K562 (cell line): ENCODE measurements around the gene CHKB. TPM values are rescaled to one million over a fixed set of nuclear protein-coding genes. Genes with fewer than 3 reads are reported as not detected.

Source experiments
- ATAC-seq: fragments of 200-7000 bp; cut with Tn5 transposase; 3 replicates; pipeline ENCODE4 v1.9.1; 2020; ENCODE audit warnings: moderate library complexity
- BruUV-seq: library from RNA; stranded (reverse); fragments of 400-500 nt; replicated peaks from 2 replicates; lab custom pipeline; 2021; lab: Mats Ljungman, UMichigan
- CTCF ChIA-PET: fragments of 300-600 bp; formaldehyde crosslinking; extraction: SDS; loops from one replicate; lab custom pipeline; 2021; ENCODE audit warnings: low intra/inter-chr PET ratio; lab: Yijun Ruan, JAX
- POLR2A ChIA-PET: fragments of 300-600, 350-650 bp; sonication (Branson Sonifier 250); formaldehyde crosslinking; extraction: SDS; loops from one replicate; lab custom pipeline; 2021; ENCODE audit warnings: antibody characterized with exemption, inconsistent platforms; lab: Yijun Ruan, JAX
- DNase-seq, 4 experiments: peaks; one replicate each; pipeline versions ENCODE4 v3.0.0 to v3.0.0-alpha.2; 2011 to 2018; ENCODE audit warnings: low spot score in 3 of 4, mixed read lengths in 3 of 4; ENCODE audit errors: extremely low read depth in 1 of 4
- FAIRE-seq: peaks from 2 replicates; lab custom pipeline; 2011; peaks lifted over from hg19 to GRCh38; lab: Jason Lieb, UNC
- H2AFZ ChIP-seq: 2 replicates; pipeline ENCODE4 v1.6.0; 2011; ENCODE audit warnings: low read depth, low read length, control low read depth, inconsistent platforms
- H3K27ac ChIP-seq: fragments of 200-600 bp; 3 replicates; pipeline ENCODE4 v1.8.0; 2011; ENCODE audit warnings: low read depth, mild to moderate bottlenecking, control low read depth, inconsistent platforms, low read length, moderate library complexity, mixed read lengths; ENCODE audit errors: extremely low read depth
- H3K27me3 ChIP-seq, 2 experiments: fragments of 300-600 bp in 1 of 2; 2 replicates in 1 of 2; 3 replicates in 1 of 2; pipeline versions ENCODE4 v1.6.0 to v1.8.0; 2011; ENCODE audit warnings: inconsistent platforms in 2 of 2, low read length in 2 of 2, mild to moderate bottlenecking in 1 of 2, mixed read lengths in 1 of 2, moderate library complexity in 1 of 2; ENCODE audit not compliant: control insufficient read depth in 2 of 2, insufficient read depth in 2 of 2
- H3K36me3 ChIP-seq: fragments of 300-600 bp; 3 replicates; pipeline ENCODE4 v1.8.0; 2011; ENCODE audit warnings: mild to moderate bottlenecking, low read length, inconsistent platforms; ENCODE audit not compliant: control insufficient read depth, insufficient read depth
- H3K4me1 ChIP-seq, 2 experiments: fragments of 200-600 bp in 1 of 2; replicated peaks in 1 of 2; 2 replicates in 1 of 2; 3 replicates in 1 of 2; pipeline versions ENCODE4 v1.5.1 to v1.8.0; 2011; ENCODE audit warnings: inconsistent platforms in 2 of 2, low read length in 2 of 2, mild to moderate bottlenecking in 1 of 2, mixed read lengths in 1 of 2, moderate library complexity in 1 of 2; ENCODE audit not compliant: control insufficient read depth in 2 of 2, insufficient read depth in 2 of 2
- H3K4me2 ChIP-seq: 2 replicates; pipeline ENCODE4 v1.6.1; 2011; ENCODE audit warnings: low read length, control low read depth, inconsistent platforms, mixed read lengths; ENCODE audit not compliant: insufficient read depth
- H3K4me3 ChIP-seq: fragments of 200-600 bp; sonication (generic), shearing (Covaris generic); 2 replicates; pipeline ENCODE4 v1.5.1; 2016; ENCODE audit warnings: control low read depth, inconsistent platforms
- H3K79me2 ChIP-seq: fragments of 200-600 bp; 3 replicates; pipeline ENCODE4 v1.8.0; 2011; ENCODE audit warnings: low read length, inconsistent platforms; ENCODE audit not compliant: control insufficient read depth, insufficient read depth
- H3K9ac ChIP-seq, 2 experiments: 2 replicates each; pipeline versions ENCODE4 v1.6.0 to v1.6.1; 2011; ENCODE audit warnings: low read depth in 2 of 2, low read length in 2 of 2, control low read depth in 1 of 2, inconsistent platforms in 1 of 2, mild to moderate bottlenecking in 1 of 2, mixed read lengths in 1 of 2; ENCODE audit not compliant: insufficient read depth in 1 of 2
- H3K9me1 ChIP-seq: one replicate; pipeline ENCODE4 v1.6.0; 2011; ENCODE audit warnings: inconsistent platforms, mild to moderate bottlenecking, low read length, moderate library complexity; ENCODE audit not compliant: control insufficient read depth, insufficient read depth
- H3K9me3 ChIP-seq: replicated peaks from 2 replicates; pipeline ENCODE4 v1.5.1; 2011; ENCODE audit warnings: low read depth, low read length, inconsistent platforms; ENCODE audit not compliant: control insufficient read depth, insufficient read depth
- H4K20me1 ChIP-seq: replicated peaks from 2 replicates; pipeline ENCODE4 v1.6.1; 2011; ENCODE audit warnings: low read length, inconsistent platforms, mixed read lengths; ENCODE audit not compliant: control insufficient read depth, insufficient read depth
- CBX2 ChIP-seq: fragments of 200-600 bp; sonication (generic); IDR thresholded peaks from one replicate; pipeline ENCODE4 v1.6.1; 2012; ENCODE audit warnings: mild to moderate bottlenecking, low read length, inconsistent platforms; ENCODE audit not compliant: insufficient read depth, poor library complexity, severe bottlenecking
- COPS2 ChIP-seq: fragments of 450-650 bp; conservative IDR thresholded peaks from 2 replicates; pipeline ENCODE4 v1.6.1; 2016; ENCODE audit warnings: mild to moderate bottlenecking, moderate library complexity
- ETV6 ChIP-seq, 3 experiments: fragments of 150-350 bp in 1 of 3; sonication (generic) in 1 of 3; formaldehyde crosslinking in 1 of 3; IDR thresholded peaks; 2 replicates each; pipeline versions ENCODE4 v1.6.1 to v1.8.0; 2014 to 2022; ENCODE audit warnings: borderline replicate concordance in 2 of 3, low read depth in 2 of 3, antibody characterized with exemption in 1 of 3, low read length in 1 of 3, mild to moderate bottlenecking in 1 of 3, missing genetic modification reagents in 1 of 3
- SOX6 ChIP-seq: fragments of 450-650 bp; IDR thresholded peaks from 2 replicates; pipeline ENCODE4 v1.6.1; 2014; ENCODE audit warnings: mild to moderate bottlenecking
- TFAP4 ChIP-seq: sonication (generic); formaldehyde crosslinking; IDR thresholded peaks from 2 replicates; pipeline ENCODE4 v1.8.0; 2022; ENCODE audit warnings: missing genetic modification reagents, mild to moderate bottlenecking, moderate library complexity, borderline replicate concordance
- ZNF77 ChIP-seq: fragments of 250-450 bp; sonication (Bioruptor Pico); IDR thresholded peaks from 2 replicates; pipeline ENCODE4 v1.5.0; 2020
- WGBS: fragments of 100-300 bp; shearing (Covaris generic); methylation state at CpG from one replicate; pipeline ENCODE4 v1.1.6; 2016; ENCODE audit warnings: low coverage, mixed read lengths; ENCODE audit not compliant: insufficient coverage; ENCODE audit errors: missing lambda C conversion rate; 5-methylcytosine and 5-hydroxymethylcytosine counted together
- in situ Hi-C: fragments of 300-500 bp; cut with MboI; formaldehyde crosslinking; loops from 4 replicates; pipeline ENCODE4 v1.15.0; 2018; ENCODE audit warnings: inconsistent platforms, mixed read lengths
- intact Hi-C: fragments of 100-400 bp; cut with micrococcal nuclease; formaldehyde crosslinking; loops from 2 replicates; pipeline ENCODE4 v1.14.2; 2022
- polyA plus RNA-seq, 8 experiments: library from polyadenylated mRNA; depleted of rRNA in 4 of 8; stranded (reverse) in 5 of 8; unstranded in 3 of 8; fragments of >200 nt; fragmentation: Nextera tagmentation in 2 of 8; fragmentation: Illumina TruSeq in 1 of 8; extraction: Ambion mirVana in 2 of 8; extraction: Trizol in 1 of 8; gene quantifications; 2 replicates each; pipeline versions ENCODE4 v1.2.1 to v1.2.3, GENCODE V29; 2011 to 2014; ENCODE audit warnings: inconsistent platforms in 1 of 8, missing spikeins in 1 of 8
- total RNA-seq, 7 experiments: library from RNA; depleted of rRNA in 6 of 7; stranded (reverse); fragments of >200 nt in 6 of 7; fragmentation: Illumina TruSeq in 2 of 7; extraction: Trizol in 2 of 7; gene quantifications; 2 replicates each; pipeline versions ENCODE4 v1.2.1 to v1.2.3, GENCODE V29; 2011 to 2021; ENCODE audit warnings: low replicate concordance in 1 of 7

The CHKB gene
- total and polyA plus RNA-seq, 9 of the 15 experiments (the other 6 are each of a cell fraction or from before 2014, with no cell fraction given) = 2.7 to 31.0 (median 11.0) TPM

- TF ChIP-seq SOX6 (no peak), CBX2 (no peak), ETV6 (IDR thresholded peaks at IDR 0.05; ENCODE audit: borderline replicate concordance in 1 of 2, low read depth in 2 of 2, low read length in 1 of 2) (no peak), ETV6 (CRISPR knock-in tag; IDR thresholded peaks at IDR 0.05; ENCODE audit: borderline replicate concordance) (no peak), COPS2 (no peak)
Measured at GRCh38 chr22:50577697-50577986, 5.0 kb downstream of the CHKB start (continued).

GRCh38 chr22:50576806-50577696, 5.6 kb downstream of the CHKB start:
- no peak for FAIRE-seq
- H4K20me1 ChIP-seq = no peaks in the 10 kb centered on the region
- no peak overlapping the region for H3K4me3 ChIP-seq
- no peaks in the 10 kb centered on the region; the same call in 2 of the 3 replicates for H3K36me3 ChIP-seq
- H3K27ac ChIP-seq = no peak overlapping the region
- 65% methylated on average over 10 of the region's 18 CpGs for WGBS
- no TSS peak for BruUV-seq
- no peaks in the 10 kb centered on the region for H3K9me3 ChIP-seq
- no peaks in the 10 kb centered on the region for H3K9me1 ChIP-seq
- no peak overlapping the region for H2AFZ ChIP-seq
- H3K4me1 ChIP-seq = peaks cover 4 to 19% of the 10 kb centered on the region in 2 experiments; a peak in 3 of 5 replicates
- DNase-seq = no peak
- ChIA-PET CTCF (interaction anchor here (0.7 to 3.2 kb wide), 4 partner anchors 43 to 115 kb away, joined by 4 to 51 read pairs (median 24); no protein-coding TSS in a partner anchor), POLR2A (interaction anchor here (1.1 to 2.0 kb wide), 2 partner anchors 11 to 44 kb away, joined by 4 read pairs; no protein-coding TSS in a partner anchor)
- in situ Hi-C loops = loop anchor here (5.0 kb wide), 1 partner anchor 35 kb away; no protein-coding TSS in a partner anchor
- peaks cover 5% of the 10 kb centered on the region; the same call in 2 of the 3 replicates for H3K79me2 ChIP-seq
- no peak overlapping the region for H3K4me2 ChIP-seq
- intact Hi-C loops = loop anchor here (1.0 kb wide), 2 partner anchors 43 to 114 kb away; no protein-coding TSS in a partner anchor
- TF ChIP-seq TFAP4 (CRISPR knock-in tag) (0 out of 2 replicates have a peak, but pooled peaks have one; percentile 13), ZNF77 (CRISPR knock-in tag) (no peak)
- TF ChIP-seq, all 486 proteins: peak for 1
- Histone ChIP-seq H3K27me3 (no peaks in the 10 kb centered on the region), H3K9ac (no peak overlapping the region)
- ATAC-seq = no peak
